IPS-20b (cell line): ENCODE results near the gene RPH3AL.
"Not testable (repeated sequence)": the region's sequence is repeated elsewhere in the genome, so short reads cannot be mapped to it uniquely, and the experiment has no call there.

ENCODE experiments used
- H3K27ac ChIP-seq: one replicate; pipeline ENCODE4 v1.5.1; 2013; ENCODE audit warnings: low read length
- H3K27me3 ChIP-seq: 2 replicates; pipeline ENCODE4 v1.6.1; 2013; ENCODE audit warnings: mild to moderate bottlenecking, low read length, inconsistent platforms; ENCODE audit not compliant: insufficient read depth
- H3K36me3 ChIP-seq: 2 replicates; pipeline ENCODE4 v1.6.1; 2013; ENCODE audit warnings: low read depth, mild to moderate bottlenecking, inconsistent platforms, low read length, moderate library complexity; ENCODE audit not compliant: insufficient read depth
- H3K4me1 ChIP-seq: 2 replicates; pipeline ENCODE4 v1.6.1; 2013; ENCODE audit warnings: mild to moderate bottlenecking, control low read depth, inconsistent platforms, low read length, moderate library complexity; ENCODE audit not compliant: insufficient read depth
- H3K4me3 ChIP-seq: 2 replicates; pipeline ENCODE4 v1.5.1; 2013; ENCODE audit warnings: mild to moderate bottlenecking, low read length, inconsistent platforms
- H3K9ac ChIP-seq: 2 replicates; pipeline ENCODE4 v1.6.1; 2013; ENCODE audit warnings: low read depth, mild to moderate bottlenecking, inconsistent platforms, low read length, moderate library complexity
- H3K9me3 ChIP-seq: 2 replicates; pipeline ENCODE4 v1.6.1; 2013; ENCODE audit warnings: mild to moderate bottlenecking, low read depth, low read length, inconsistent platforms; ENCODE audit not compliant: insufficient read depth

The RPH3AL gene

GRCh38 chr17:208429-208828 lies 144.2 kb downstream of the RPH3AL start:
- Histone ChIP-seq H3K9ac (no peak overlapping the region), H3K9me3 (peaks cover 4% of the 10 kb centered on the region; the same call in 1 of the 2 replicates), H3K4me1 (no peaks in the 10 kb centered on the region), H3K36me3 (no peaks in the 10 kb centered on the region), H3K27ac (no peak overlapping the region), H3K4me3 (no peak overlapping the region), H3K27me3 (peaks cover 14% of the 10 kb centered on the region)

- no peaks in the 10 kb centered on the region for H3K36me3 ChIP-seq
- H3K9me3 ChIP-seq = peaks cover 4% of the 10 kb centered on the region; the same call in 1 of the 2 replicates
Observed at GRCh38 chr17:207775-208174, 144.8 kb downstream of the RPH3AL start.

GRCh38 chr17:206941-207560 lies 145.6 kb downstream of the RPH3AL start:
- Histone ChIP-seq H3K4me1 (no peaks in the 10 kb centered on the region), H3K36me3 (no peaks in the 10 kb centered on the region), H3K9me3 (peaks cover 4% of the 10 kb centered on the region; the same call in 1 of the 2 replicates), H3K27ac (no peak overlapping the region), H3K27me3 (peaks cover 14% of the 10 kb centered on the region), H3K4me3 (no peak overlapping the region; the same call in 1 of the 2 replicates), H3K9ac (no peak overlapping the region)

More at GRCh38 chr17:207775-208174, 144.8 kb downstream of the RPH3AL start:
- no peaks in the 10 kb centered on the region for H3K4me1 ChIP-seq
- H3K27me3 ChIP-seq = peaks cover 14% of the 10 kb centered on the region
- H3K9ac ChIP-seq = no peak overlapping the region
- no peak overlapping the region for H3K4me3 ChIP-seq
- no peak overlapping the region for H3K27ac ChIP-seq

- H3K9ac ChIP-seq, H3K9me3 ChIP-seq, H3K4me1 ChIP-seq, H3K4me3 ChIP-seq, H3K27ac ChIP-seq, H3K36me3 ChIP-seq: not testable (repeated sequence)
- peaks cover 14% of the 10 kb centered on the region for H3K27me3 ChIP-seq
Observed at GRCh38 chr17:206484-206883, 146.1 kb downstream of the RPH3AL start.

GRCh38 chr17:205817-206216 lies 146.8 kb downstream of the RPH3AL start:
- Histone ChIP-seq H3K9ac (no peak overlapping the region), H3K36me3 (no peaks in the 10 kb centered on the region), H3K9me3 (peaks cover 4% of the 10 kb centered on the region; the same call in 1 of the 2 replicates), H3K4me1 (peaks cover 2% of the 10 kb centered on the region; the same call in 1 of the 2 replicates), H3K27me3 (peaks cover 14% of the 10 kb centered on the region), H3K4me3 (no peak overlapping the region), H3K27ac (no peak overlapping the region)

- H3K4me1 ChIP-seq = peaks cover 7% of the 10 kb centered on the region; the same call in 1 of the 2 replicates
- H3K9ac ChIP-seq = no peak overlapping the region
- no peak overlapping the region for H3K27ac ChIP-seq
- H3K4me3 ChIP-seq = no peak overlapping the region
- peaks cover 14% of the 10 kb centered on the region for H3K27me3 ChIP-seq
- peaks cover 4% of the 10 kb centered on the region; the same call in 1 of the 2 replicates for H3K9me3 ChIP-seq
- no peaks in the 10 kb centered on the region for H3K36me3 ChIP-seq
Observed at GRCh38 chr17:205148-205669, 147.4 kb downstream of the RPH3AL start.

GRCh38 chr17:204427-205147 lies 148.0 kb downstream of the RPH3AL start:
- Histone ChIP-seq H3K9ac (no peak overlapping the region), H3K36me3 (no peaks in the 10 kb centered on the region), H3K27me3 (peaks cover 16% of the 10 kb centered on the region), H3K4me3 (no peak overlapping the region), H3K27ac (no peak overlapping the region), H3K4me1 (peaks cover 7% of the 10 kb centered on the region; the same call in 1 of the 2 replicates), H3K9me3 (peaks cover 4% of the 10 kb centered on the region; the same call in 1 of the 2 replicates)

GRCh38 chr17:202501-202951 lies 150.1 kb downstream of the RPH3AL start:
- no peaks in the 10 kb centered on the region for H3K9me3 ChIP-seq
- peaks cover 11% of the 10 kb centered on the region for H3K27me3 ChIP-seq
- H3K36me3 ChIP-seq = no peaks in the 10 kb centered on the region
- no peak overlapping the region for H3K9ac ChIP-seq
- H3K4me3 ChIP-seq = no peak overlapping the region
- no peak overlapping the region for H3K27ac ChIP-seq
- H3K4me1 ChIP-seq = peaks cover 12% of the 10 kb centered on the region; the same call in 1 of the 2 replicates

GRCh38 chr17:201736-202135 lies 150.9 kb downstream of the RPH3AL start:
- H3K27ac ChIP-seq, H3K36me3 ChIP-seq, H3K27me3 ChIP-seq, H3K4me3 ChIP-seq, H3K9ac ChIP-seq, H3K9me3 ChIP-seq: not testable (repeated sequence)
- H3K4me1 ChIP-seq = peaks cover 12% of the 10 kb centered on the region; the same call in 1 of the 2 replicates

GRCh38 chr17:201257-201656 lies 151.3 kb downstream of the RPH3AL start:
- peaks cover 12% of the 10 kb centered on the region; the same call in 1 of the 2 replicates for H3K4me1 ChIP-seq
- H3K27ac ChIP-seq, H3K36me3 ChIP-seq, H3K9ac ChIP-seq, H3K27me3 ChIP-seq, H3K9me3 ChIP-seq, H3K4me3 ChIP-seq: not testable (repeated sequence)

GRCh38 chr17:200586-200985 lies 152.0 kb downstream of the RPH3AL start:
- H3K27me3 ChIP-seq = 0 out of 2 replicates have a peak, but pooled peaks cover 5% of the 10 kb centered on the region
- no peaks in the 10 kb centered on the region for H3K36me3 ChIP-seq
- no peak overlapping the region for H3K27ac ChIP-seq
- H3K9me3 ChIP-seq = no peaks in the 10 kb centered on the region
- no peak overlapping the region for H3K4me3 ChIP-seq
- H3K4me1 ChIP-seq = peaks cover 12% of the 10 kb centered on the region; the same call in 1 of the 2 replicates
- H3K9ac ChIP-seq = no peak overlapping the region
